Activated T-cell treated with anti-CD3 and anti-CD28 coated beads, Interleukin-2, amount 50 U/mL, for 24 hours (primary cell): ENCODE measurements around the gene ADPRM.
"Not testable (repeated sequence)": the region's sequence is repeated elsewhere in the genome, so short reads cannot be mapped to it uniquely, and the experiment has no call there.

ENCODE experiments used
- DNase-seq: peaks from one replicate; pipeline ENCODE4 v3.0.0-alpha.2; 2020
- H3K27ac Mint-ChIP-seq: 2 replicates; pipeline ENCODE4 v1.8.0; 2020; ENCODE audit warnings: mild to moderate bottlenecking, mixed read lengths
- H3K27me3 Mint-ChIP-seq: 2 replicates; pipeline ENCODE4 v1.8.0; 2020; ENCODE audit warnings: mixed read lengths
- H3K36me3 Mint-ChIP-seq: 2 replicates; pipeline ENCODE4 v1.8.0; 2020; ENCODE audit warnings: low read depth, mixed read lengths
- H3K4me1 Mint-ChIP-seq: 2 replicates; pipeline ENCODE4 v1.8.0; 2020; ENCODE audit warnings: low read depth, mixed read lengths
- H3K4me3 Mint-ChIP-seq: 2 replicates; pipeline ENCODE4 v1.8.0; 2020; ENCODE audit warnings: mild to moderate bottlenecking, moderate library complexity, mixed read lengths
- H3K9me3 Mint-ChIP-seq: 2 replicates; pipeline ENCODE4 v1.8.0; 2020; ENCODE audit warnings: mixed read lengths

The ADPRM gene

GRCh38 chr17:10727192-10727591 lies 29.8 kb downstream of the ADPRM start:
- peak overlapping the region; percentile 19 for H3K27ac Mint-ChIP-seq
- H3K4me1 Mint-ChIP-seq = peaks cover 35% of the 10 kb centered on the region
- no peaks in the 10 kb centered on the region for H3K27me3 Mint-ChIP-seq
- peaks cover 8% of the 10 kb centered on the region for H3K36me3 Mint-ChIP-seq
- no peaks in the 10 kb centered on the region for H3K9me3 Mint-ChIP-seq
- no peak for DNase-seq
- no peak overlapping the region for H3K4me3 Mint-ChIP-seq

GRCh38 chr17:10728331-10728892 lies 31.0 kb downstream of the ADPRM start:
- Mint-ChIP-seq H3K4me3 (no peak overlapping the region), H3K27ac (no peak overlapping the region), H3K27me3 (no peaks in the 10 kb centered on the region), H3K4me1 (peaks cover 35% of the 10 kb centered on the region), H3K36me3 (peaks cover 4% of the 10 kb centered on the region), H3K9me3 (no peaks in the 10 kb centered on the region)
- no peak for DNase-seq

DNA sequence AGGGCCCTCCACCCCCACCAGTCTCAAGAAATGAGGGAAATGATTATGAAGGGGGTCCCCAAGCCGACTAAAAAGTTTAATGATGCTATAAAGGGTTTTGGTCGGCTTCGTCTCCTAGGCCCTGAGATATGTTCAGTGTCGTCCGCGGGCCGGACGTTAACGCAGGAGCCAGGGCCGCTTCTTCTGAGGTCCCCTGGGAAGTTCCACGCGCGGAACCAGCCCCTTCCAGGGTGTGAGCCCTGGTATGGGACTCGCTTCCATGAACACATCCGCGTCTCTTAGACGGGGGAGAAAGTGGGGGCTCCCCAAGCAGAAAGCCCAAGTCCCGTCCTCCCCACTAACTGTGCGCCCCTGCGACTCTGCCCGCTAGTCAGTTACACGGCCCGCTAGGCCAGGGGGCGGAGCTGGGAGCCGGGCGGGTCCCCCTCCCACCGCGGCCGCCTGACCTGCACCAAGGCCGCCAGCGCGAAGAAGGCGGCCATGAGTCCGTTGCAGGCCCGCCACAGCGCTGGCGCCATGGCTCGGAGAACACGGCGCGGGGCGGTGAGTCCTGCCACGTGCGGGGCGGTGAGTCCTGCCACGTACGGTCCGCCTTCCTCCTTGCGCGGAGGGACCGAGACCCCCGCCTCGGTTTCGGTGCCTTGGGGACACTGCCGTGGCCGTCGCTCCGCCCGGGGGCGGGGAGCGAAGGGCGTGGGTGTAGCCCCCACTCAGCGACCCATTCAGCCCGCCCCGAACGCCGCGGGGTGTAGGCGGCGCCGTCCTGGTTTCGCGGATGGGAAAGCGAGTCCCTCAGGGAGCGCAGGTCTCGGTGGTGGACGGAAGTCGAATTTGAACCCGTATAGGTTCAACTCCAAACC lies 32.2 kb downstream of the ADPRM start, which contains the start of gene TMEM220:
TSS of gene TMEM220 (minus strand) at position 690 of the 860 bp plus-strand sequence. CDS start at position 518, 172 bp downstream.
- H3K27me3 Mint-ChIP-seq = peaks cover 3% of the 10 kb centered on the region
- DNase-seq = peak; percentile 75
- no peaks in the 10 kb centered on the region for H3K9me3 Mint-ChIP-seq
- H3K4me1 Mint-ChIP-seq = peaks cover 35% of the 10 kb centered on the region
- H3K27ac Mint-ChIP-seq = peak within 1 kb of the TSS; percentile 85
- H3K4me3 Mint-ChIP-seq = peak within 1 kb of the TSS; percentile 83
- peaks cover 2% of the 10 kb centered on the region for H3K36me3 Mint-ChIP-seq

DNA sequence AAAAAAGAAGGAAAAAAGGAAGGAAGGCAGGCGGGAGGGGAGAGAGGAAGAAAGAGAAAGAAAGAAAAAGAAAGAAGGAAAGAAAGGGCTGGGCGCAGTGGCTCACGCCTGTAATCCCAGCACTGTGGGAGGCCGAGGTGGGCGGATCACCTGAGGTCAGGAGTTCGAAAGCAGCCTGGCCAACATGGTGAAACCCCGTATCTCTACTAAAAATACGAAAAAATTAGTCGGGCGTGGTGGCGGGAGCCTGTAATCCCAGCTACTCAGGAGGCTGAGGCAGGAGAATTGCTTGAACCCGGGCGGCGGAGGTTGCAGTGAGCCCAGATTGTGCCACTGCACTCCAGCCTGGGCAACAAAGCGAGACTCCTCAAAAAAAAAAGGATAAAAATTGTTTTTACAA lies 32.9 kb downstream of the ADPRM start:
- H3K9me3 Mint-ChIP-seq, H3K27me3 Mint-ChIP-seq, H3K36me3 Mint-ChIP-seq: not testable (repeated sequence)
- H3K4me3 Mint-ChIP-seq = peak overlapping the region; percentile 83
- H3K4me1 Mint-ChIP-seq = peaks cover 35% of the 10 kb centered on the region
- H3K27ac Mint-ChIP-seq = peak overlapping the region; percentile 85
- DNase-seq = peak; percentile 49

- H3K27ac Mint-ChIP-seq = peak overlapping the region; percentile 34
These were observed 34.0 kb downstream of the ADPRM start for GRCh38 chr17:10731408-10731879.

DNA sequence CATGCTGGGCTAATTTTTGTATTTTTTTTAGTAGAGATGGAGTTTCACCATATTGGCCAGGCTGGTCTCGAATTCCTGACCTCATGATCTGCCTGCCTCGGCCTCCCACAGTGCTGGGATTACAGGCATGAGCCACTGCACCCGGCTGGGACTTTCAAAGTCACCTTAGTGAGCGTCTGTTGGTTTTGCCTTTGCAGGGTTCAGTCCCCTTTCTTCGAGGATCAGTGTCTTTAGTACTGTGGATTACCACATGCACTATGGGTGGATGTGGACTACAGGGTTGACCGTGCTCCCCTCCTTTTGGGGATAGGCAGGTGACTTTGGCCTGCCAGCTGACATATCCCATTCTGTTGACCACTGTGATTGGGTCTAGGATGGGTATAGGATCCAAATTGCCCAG lies 34.7 kb downstream of the ADPRM start:
- H3K27ac Mint-ChIP-seq, H3K27me3 Mint-ChIP-seq, DNase-seq, H3K9me3 Mint-ChIP-seq, H3K36me3 Mint-ChIP-seq, H3K4me3 Mint-ChIP-seq: not testable (repeated sequence)
- peaks cover 26% of the 10 kb centered on the region for H3K4me1 Mint-ChIP-seq

More at GRCh38 chr17:10731408-10731879, 34.0 kb downstream of the ADPRM start:
- peak overlapping the region; percentile 83 for H3K4me3 Mint-ChIP-seq
- H3K4me1 Mint-ChIP-seq = peaks cover 30% of the 10 kb centered on the region
- H3K36me3 Mint-ChIP-seq = no peaks in the 10 kb centered on the region
- H3K27me3 Mint-ChIP-seq = peaks cover 4% of the 10 kb centered on the region
- no peaks in the 10 kb centered on the region for H3K9me3 Mint-ChIP-seq
- DNase-seq = no peak

GRCh38 chr17:10733666-10734065 lies 36.3 kb downstream of the ADPRM start:
- H3K4me1 Mint-ChIP-seq = peaks cover 25% of the 10 kb centered on the region
- H3K4me3 Mint-ChIP-seq = no peak overlapping the region
- H3K27ac Mint-ChIP-seq = no peak overlapping the region
- DNase-seq = no peak
- H3K9me3 Mint-ChIP-seq = no peaks in the 10 kb centered on the region
- peaks cover 4% of the 10 kb centered on the region for H3K27me3 Mint-ChIP-seq
- no peaks in the 10 kb centered on the region for H3K36me3 Mint-ChIP-seq

- Mint-ChIP-seq H3K9me3 (no peaks in the 10 kb centered on the region), H3K4me3 (no peak overlapping the region), H3K27ac (no peak overlapping the region), H3K4me1 (peaks cover 17% of the 10 kb centered on the region), H3K27me3 (peaks cover 4% of the 10 kb centered on the region), H3K36me3 (no peaks in the 10 kb centered on the region)
- DNase-seq = no peak
These were observed 37.9 kb downstream of the ADPRM start for GRCh38 chr17:10735251-10735650.

DNA sequence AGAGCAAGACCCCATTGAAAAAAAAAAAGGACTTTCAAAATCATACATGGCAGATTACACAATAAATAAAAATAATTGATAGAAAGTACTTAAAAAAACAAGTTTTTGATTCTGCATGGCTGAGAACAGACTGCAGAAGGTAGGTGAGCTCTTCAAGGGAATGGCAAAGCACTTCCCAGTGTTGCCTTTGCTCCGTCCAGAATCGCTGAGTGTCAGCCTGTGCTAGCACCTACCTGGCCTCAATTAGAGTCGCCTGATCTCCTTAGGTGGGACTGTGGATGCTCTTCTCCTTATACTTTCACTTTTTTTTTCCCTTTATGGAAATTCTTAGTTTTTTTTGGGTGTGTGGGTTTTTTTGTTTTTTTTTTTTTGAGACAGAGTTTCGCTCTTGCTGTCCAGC lies 38.4 kb downstream of the ADPRM start:
- no peaks in the 10 kb centered on the region for H3K9me3 Mint-ChIP-seq
- H3K36me3 Mint-ChIP-seq = no peaks in the 10 kb centered on the region
- DNase-seq = no peak

GRCh38 chr17:10737168-10737622 lies 39.8 kb downstream of the ADPRM start:
- H3K4me3 Mint-ChIP-seq = no peak overlapping the region
- H3K36me3 Mint-ChIP-seq = no peaks in the 10 kb centered on the region
- H3K27me3 Mint-ChIP-seq = peaks cover 4% of the 10 kb centered on the region
- no peak overlapping the region for H3K27ac Mint-ChIP-seq
- DNase-seq = peak; percentile 40
- peaks cover 8% of the 10 kb centered on the region for H3K4me1 Mint-ChIP-seq
- H3K9me3 Mint-ChIP-seq = no peaks in the 10 kb centered on the region

More for the DNA sequence above, 38.4 kb downstream of the ADPRM start:
- Mint-ChIP-seq H3K27me3 (peaks cover 4% of the 10 kb centered on the region), H3K27ac (no peak overlapping the region), H3K4me3 (no peak overlapping the region), H3K4me1 (peaks cover 12% of the 10 kb centered on the region)

DNA sequence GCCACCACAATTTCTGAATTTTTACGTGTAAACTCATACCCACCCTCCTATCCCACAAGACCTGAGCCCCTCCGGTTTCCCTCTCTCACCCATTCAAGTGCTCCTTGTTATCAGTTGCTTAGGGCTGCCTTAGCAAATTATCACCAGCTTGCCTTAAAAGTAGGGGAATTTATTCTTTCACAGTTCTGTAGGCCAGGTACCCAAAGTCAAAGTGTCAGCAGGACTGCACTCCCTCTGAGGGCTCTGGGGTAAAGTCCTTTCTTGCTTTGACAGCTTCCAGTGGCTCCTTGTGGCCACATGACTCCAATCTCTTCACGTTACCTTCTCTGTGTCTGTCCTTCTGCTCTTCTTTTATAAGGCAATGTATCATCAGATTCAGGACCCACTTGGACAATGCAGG lies 40.3 kb downstream of the ADPRM start:
- Mint-ChIP-seq H3K9me3 (no peaks in the 10 kb centered on the region), H3K4me1 (peaks cover 8% of the 10 kb centered on the region), H3K4me3 (no peak overlapping the region), H3K36me3 (no peaks in the 10 kb centered on the region), H3K27ac (no peak overlapping the region), H3K27me3 (peaks cover 4% of the 10 kb centered on the region)
- no peak for DNase-seq

DNA sequence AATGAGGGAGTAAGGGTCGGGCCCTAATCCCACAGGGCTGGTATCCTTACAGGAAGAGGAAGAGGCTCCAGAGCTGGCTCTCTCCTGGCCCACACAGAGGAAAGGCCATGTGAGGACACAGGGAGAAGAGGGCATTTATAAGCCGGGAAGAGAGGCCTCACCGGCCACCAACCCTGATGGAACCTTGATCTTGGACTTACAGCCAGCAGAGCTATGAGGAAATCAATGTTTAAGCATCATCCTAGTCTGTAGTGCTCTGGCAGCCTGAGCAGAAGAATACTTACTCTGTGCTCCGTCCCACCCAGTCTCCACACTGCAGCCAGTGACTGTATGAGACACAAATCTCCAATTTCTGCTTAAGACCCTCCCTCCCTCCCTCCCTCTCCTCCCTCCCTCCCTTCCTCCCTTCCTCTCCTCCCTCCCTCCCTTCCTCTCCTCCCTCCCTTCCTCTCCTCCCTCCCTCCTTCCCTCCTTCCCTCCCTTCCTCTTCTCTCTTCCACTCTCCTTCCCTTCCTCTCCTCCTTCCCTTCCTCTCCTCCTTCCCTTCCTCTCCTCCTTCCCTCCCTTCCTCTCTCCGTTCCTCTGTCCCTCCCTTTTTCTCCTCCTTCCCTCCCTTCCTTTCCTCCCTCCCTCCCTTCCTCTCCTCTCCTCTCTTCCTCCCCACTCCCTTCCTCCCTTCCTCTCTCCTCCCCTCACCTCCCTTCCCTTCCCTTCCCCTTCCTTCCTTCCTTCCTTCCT lies 41.3 kb downstream of the ADPRM start:
- no peaks in the 10 kb centered on the region for H3K36me3 Mint-ChIP-seq
- no peaks in the 10 kb centered on the region for H3K9me3 Mint-ChIP-seq
- H3K4me3 Mint-ChIP-seq = no peak overlapping the region
- H3K27ac Mint-ChIP-seq = no peak overlapping the region
- H3K27me3 Mint-ChIP-seq = peaks cover 4% of the 10 kb centered on the region
- no peak for DNase-seq
- peaks cover 8% of the 10 kb centered on the region for H3K4me1 Mint-ChIP-seq

DNA sequence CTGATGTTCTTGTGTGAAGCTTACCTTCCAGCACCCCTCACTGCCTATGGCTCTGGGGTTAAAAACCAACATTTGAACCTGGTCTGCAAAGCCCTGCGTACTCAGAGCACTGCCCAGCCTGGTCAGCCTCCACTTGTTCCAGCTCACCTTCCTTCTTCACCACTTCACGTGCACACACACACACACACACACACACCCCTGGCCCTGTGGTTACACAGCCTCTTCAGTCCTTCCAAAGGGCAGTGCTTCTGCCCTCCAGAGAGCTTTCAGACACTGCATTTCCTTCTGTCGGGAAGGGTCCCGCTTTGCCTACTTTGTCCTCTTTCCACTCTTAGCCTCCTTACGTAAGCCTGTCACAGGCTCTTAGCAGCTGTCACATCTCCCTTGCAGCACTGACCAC lies 42.0 kb downstream of the ADPRM start:
- no peak for DNase-seq
- H3K27ac Mint-ChIP-seq = no peak overlapping the region

GRCh38 chr17:10741416-10742135 lies 44.2 kb downstream of the ADPRM start:
- Mint-ChIP-seq H3K27me3 (no peaks in the 10 kb centered on the region), H3K4me1 (peaks cover 20% of the 10 kb centered on the region), H3K27ac (no peak overlapping the region), H3K36me3 (no peaks in the 10 kb centered on the region), H3K9me3 (no peaks in the 10 kb centered on the region), H3K4me3 (no peak overlapping the region)
- DNase-seq = no peak

More for the DNA sequence above, 42.0 kb downstream of the ADPRM start:
- Mint-ChIP-seq H3K9me3 (no peaks in the 10 kb centered on the region), H3K4me3 (no peak overlapping the region), H3K4me1 (peaks cover 11% of the 10 kb centered on the region), H3K27me3 (peaks cover 3% of the 10 kb centered on the region), H3K36me3 (no peaks in the 10 kb centered on the region)
